SHP77 (cell line): ENCODE results near the gene ZBTB7B.
"Not testable (repeated sequence)": the region's sequence is repeated elsewhere in the genome, so short reads cannot be mapped to it uniquely, and the experiment has no call there.

Experiments used
- DNase-seq, 2 experiments: peaks; one replicate each; lab custom pipeline; 2025; lab: John Stamatoyannopoulos, UW

ZBTB7B gene

DNA sequence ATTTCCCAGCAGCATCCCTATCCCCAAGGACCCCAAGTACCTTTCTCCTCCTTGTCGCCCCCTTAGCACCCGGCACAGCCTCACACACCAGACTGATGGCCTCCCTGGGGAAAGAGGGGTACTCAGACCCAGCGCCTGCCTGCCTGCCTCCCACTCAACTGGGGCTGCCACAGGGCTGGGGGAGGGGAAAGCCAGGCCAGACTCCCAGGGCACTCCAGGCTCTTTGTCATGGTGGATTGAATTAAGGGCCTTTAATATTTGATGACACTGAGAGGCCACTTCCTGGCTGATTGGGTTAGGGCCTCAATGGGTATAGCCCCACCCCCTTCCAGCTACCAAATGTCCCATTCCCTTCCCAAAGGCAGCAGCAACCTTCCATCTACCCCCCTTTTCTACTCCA, 33.9 kb upstream of the ZBTB7B start:
- no peak for DNase-seq

DNA sequence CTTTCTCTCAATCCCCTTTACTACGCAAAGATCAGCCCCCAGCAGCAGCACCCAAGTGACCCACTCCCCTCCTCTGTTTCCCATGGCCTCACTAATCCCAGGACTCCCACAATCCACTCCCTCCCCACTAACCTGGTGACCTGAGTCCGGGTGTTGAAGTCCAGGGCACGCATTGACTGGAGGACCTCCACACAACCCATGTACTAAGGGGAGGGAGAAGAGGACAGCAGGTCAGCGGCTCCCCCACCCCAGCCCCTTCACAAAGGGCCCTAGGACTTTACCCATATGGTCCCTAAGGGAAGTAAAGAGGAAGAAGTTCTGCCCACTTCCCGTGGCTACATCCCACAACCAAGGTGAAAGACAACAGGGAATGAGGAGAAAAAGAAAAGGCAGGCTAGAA, 33.4 kb upstream of the ZBTB7B start:
- DNase-seq: no peak

DNA sequence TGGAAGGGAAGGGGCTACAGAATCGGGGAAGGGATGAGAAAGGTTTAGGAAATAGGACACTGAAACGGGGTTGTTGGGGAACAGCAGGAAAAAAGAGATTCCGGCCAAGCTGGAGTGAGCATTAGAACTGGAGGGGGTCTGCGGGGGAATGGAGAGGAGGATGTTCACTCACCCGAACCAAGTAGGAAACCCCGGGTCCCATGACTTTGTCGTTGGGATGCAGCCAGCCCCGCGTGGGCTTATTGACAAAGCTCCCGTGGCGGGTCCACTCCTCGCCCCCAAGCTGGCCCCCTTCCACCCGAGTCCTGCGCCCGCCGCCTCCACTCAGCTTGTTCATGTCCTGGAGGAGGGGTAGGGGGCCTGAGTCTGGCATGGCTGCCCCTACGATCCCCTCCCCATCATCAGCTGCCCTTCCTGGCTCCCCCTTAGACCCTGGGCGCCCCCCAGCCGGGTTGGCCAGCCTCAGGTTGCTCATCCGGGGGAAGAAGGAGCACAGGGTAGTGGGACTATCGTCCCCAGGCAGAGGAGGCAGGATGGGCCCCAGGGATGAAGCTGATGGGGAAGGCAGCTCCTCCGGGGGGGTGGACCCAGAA, 32.6 kb upstream of the ZBTB7B start:
- DNase-seq: no peak

DNA sequence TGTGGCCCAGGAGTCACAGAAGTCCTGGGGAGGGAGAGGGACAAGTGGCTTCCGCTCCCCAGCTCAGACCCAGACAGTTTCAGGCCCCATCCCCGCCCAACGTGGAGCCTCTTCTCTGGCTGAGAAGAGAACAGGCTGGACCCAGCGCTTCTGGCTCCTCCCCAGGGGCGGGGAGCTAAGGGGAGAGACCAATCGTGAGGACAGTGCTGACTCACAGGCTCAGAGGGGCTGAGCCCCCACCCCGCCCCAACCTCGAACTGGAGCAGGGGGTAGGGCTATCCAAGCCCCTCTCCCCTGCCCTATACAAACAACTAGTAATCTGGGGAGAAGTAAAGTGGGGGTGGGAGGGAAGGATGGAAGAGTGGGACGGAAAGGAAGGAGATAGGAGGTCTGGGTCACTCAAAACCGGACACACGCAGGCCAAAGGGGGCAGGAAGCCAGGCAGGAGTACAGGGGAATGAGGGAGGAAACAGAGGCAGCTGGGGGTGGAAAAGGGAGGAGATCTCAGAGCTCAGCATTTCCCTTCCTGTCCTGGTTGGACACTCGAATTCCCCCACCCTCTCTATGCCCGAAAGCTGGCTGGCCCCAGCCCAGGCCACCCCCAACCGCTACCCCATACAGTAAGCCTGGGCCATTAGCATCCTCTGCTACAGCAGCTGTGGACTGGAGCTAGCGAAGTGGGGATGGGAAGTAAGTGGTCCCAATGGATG, 31.8 kb upstream of the ZBTB7B start, which contains the start of gene SHC1:
Gene SHC1, minus strand, starts transcription at position 117 of the 710 bp plus-strand sequence. CDS start 221 bp downstream, outside the sequence.
- DNase-seq: peak; percentile 96 to 97

DNA sequence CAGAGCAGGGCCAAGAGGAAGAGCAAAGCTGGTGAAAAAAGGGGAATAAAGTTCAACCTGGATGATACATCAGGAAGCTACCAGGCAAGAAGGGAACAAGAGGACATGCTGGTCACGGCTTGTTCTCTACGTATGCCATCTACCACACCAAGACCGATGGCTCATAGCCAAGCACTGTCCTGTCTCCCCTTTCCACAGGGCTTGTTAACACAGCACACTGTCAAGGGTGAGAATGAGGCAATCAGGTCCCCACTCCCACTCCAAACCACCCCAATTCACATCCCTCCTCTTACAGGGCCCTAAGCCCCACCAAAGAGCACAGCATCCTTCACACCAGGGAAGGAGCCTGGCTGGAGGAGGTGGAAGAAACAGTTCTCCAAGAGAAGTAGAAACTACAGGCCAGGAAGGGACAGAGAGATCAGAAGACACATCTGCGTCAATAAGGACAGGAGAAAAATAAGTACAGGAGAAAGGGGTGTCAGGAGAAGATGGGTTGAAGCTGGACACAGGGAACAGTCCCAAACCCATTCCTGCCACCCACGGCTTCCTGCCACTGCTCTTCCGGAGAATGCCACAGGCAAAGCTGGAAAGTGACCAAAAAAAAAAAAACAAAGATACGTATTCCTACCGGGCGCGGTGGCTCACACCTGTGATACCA, 31.1 kb upstream of the ZBTB7B start:
- DNase-seq: peak; percentile 70 to 75

DNA sequence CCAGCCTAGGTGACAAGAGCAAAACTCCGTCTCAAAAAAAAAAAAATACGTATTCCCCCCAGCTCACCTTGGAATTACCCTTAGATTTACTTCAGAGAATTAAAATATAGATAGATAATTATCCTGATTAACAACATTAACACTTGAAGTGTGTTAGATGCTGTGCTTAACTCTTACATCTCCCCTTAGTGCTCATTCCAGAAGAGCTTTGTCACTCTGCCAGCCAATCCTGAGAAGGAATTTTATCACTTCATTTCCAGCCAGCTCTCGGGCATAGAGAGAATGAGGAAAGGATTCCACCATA, 30.4 kb upstream of the ZBTB7B start:
- no peak for DNase-seq

DNA sequence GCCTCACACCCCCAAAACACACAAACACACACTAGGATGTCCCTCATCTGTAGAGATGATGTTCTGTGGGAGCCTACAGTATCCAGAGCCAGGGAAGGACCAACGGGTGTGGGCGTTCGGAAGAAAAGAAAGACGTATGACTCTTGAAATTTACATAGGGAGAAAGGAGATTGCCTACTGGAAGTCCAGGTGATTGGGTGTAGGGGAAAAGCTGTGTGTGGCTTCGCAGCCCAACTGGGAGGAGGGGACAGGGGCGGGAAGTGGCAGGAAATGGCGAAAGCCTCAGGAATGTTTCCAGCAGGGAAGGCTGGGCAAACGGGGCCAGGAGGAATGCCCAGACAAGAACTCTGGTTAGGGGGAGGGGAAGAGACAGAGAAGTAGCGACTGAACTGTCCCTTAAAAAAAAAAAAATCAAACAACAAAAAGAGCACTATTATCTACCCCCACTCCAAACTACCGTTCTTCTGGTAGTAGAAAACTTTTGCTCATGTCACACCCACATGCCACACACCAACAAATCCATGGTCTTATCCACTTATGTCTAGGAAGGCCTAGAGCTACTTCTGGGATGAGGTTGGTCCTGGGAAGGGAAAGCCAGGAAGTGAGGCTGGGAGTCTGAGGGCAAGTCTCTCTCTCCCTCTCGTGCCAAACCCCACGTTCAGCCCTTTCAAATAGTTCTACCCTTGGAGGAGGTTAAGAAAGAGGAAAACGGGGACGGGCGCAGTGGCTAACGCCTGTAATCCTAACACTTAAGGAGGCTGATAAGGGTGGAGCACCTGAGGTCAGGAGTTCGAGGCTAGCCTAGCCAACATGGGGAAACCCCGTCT, 29.9 kb upstream of the ZBTB7B start:
- DNase-seq: peak; percentile 32 to 74

DNA sequence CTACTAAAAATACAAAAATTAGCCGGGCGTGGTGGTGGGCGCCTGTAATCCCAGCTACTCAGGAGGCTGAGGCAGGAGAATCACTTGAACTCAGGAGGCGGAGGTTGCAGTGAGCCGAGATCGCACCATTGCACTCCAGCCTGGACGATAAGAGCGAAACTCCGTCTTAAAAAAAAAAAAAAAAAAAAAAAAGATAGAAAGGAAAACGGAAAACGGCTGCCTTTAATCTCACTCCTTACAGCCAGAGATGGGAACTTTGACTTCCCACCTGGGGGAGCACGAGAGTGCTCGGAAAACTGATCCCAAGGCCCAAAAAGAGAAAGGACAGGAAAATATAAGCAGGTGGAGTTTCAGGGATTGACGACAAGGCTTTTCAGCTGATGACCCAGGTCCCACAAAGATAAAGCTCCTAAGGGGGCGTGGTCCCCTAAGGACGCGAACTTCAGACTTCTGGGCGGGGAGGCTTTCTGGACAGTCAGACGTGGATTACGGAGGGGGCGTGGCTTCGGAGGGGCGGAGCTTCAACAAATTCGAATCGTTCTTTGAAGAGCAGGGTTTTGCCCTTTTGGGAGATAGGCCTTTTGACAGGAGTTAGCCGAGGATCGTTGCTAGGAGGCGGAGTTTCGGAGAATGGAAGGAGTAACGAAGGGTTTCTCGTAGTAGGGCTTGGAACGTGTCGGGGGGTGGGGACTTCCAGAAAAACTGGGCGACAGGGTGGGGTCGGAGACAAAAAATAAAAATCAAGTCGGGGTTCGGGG, 29.1 kb upstream of the ZBTB7B start:
- peak; percentile 95 to 99 for DNase-seq

DNA sequence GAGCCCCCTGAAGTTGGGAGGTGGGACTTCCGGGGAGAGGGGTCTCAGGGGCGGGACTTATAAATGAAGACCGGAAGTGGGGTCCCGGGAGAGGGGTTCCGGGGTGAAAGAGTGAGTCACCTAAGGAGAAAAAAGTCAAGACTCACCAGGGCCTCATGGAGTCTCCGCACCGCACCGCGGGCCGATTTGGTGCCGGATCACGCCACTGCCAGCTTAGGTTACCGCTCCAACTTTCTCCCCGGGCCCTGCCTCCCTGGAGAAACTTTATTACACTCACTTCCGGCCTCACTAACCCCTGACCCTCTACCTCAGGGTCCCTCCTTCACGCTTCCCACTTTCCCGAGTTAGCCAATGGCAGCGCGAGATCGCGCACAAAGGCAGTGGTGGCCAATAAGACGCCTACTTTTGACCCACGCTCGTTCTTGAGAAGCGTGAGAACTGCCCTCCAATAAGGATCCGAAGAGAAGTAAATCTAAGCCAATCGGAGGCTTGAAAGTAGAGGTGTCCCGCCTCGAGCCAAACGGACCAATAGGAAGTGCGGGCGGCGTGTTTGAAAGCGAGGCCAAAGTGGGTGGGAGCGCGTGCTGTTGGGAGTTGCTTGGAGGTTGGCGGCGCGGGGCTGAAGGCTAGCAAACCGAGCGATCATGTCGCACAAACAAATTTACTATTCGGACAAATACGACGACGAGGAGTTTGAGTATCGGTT, 28.3 kb upstream of the ZBTB7B start, which contains the start of gene CKS1B:
Gene CKS1B, plus strand, starts transcription at position 580 of the 706 bp plus-strand sequence. Its CDS starts 65 bp downstream, at position 645.
- DNase-seq: peak; percentile 100

DNA sequence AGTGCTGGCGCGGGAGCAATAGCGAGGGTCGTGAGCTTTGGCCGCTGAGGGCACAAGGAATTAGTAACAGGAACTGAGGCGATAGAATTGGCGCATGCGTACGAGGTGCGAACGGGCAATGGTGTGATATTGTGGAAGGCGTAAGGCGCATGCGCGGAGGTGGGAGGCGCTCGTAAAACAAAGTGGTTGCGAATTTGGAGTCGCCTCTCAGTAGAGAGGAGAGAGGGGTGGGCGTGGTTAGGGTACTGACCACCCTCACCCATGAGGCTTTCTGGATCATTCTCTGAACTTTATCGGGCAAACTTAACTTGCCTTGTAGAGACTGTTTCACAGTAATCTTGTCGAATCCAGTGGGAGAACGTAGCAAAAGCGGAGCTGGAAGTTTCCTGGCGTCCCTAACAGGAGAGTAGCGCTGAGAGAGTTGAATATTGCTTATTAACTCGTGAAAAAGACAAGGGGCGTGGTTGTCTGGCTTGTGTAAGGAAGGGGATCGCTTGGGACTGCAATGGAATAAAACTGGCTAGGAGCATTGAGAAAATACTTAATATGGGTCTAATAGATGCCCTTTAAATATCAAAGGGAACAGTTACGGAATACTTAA, 27.7 kb upstream of the ZBTB7B start:
- peak; percentile 99 for DNase-seq

DNA sequence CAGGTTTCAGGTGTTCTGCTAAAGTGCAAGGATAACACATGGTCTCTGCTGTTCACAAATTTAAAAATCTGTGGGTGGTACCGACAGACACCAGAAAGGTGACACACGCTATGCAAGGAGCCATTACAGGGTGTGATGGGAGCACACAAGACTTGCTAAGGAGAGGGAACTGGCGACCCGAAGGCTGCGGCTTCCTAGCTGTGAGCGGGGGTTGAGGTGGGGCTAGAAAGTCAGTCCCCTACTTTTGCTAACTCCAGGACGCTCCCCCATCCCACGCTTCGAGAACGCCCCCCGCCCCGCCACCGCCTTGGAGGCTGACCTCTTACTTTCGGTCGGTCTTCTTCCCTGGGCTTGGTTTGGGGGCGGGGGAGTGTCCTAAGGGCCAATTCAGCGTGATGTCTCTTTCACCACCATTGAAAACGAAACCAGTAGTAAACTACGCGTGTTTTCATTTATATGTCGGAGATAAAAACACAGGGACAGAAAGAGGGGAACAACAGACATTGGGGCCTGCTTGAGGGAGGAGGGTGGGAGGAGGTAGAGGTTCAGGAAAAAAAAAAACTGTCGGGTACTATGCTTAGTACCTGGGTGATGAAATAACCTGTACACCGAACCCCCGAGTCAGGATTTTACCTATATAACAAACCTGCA, 27.1 kb upstream of the ZBTB7B start:
- peak in 1 of 2 experiments; percentile 44 for DNase-seq

DNA sequence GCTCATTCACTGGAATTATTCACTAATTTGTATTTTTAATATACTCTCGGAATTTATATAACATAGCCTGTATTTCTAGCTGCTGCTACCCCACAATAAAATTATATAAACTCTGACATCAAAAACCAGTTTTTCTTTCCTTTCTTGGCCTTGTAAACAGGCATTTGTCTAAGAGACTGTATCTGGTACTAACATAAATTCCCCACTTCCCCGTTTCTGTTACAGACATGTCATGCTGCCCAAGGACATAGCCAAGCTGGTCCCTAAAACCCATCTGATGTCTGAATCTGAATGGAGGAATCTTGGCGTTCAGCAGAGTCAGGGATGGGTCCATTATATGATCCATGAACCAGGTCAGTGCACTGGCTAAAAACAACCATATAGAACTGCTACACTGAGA, 24.8 kb upstream of the ZBTB7B start:
- not testable (repeated sequence) for DNase-seq

DNA sequence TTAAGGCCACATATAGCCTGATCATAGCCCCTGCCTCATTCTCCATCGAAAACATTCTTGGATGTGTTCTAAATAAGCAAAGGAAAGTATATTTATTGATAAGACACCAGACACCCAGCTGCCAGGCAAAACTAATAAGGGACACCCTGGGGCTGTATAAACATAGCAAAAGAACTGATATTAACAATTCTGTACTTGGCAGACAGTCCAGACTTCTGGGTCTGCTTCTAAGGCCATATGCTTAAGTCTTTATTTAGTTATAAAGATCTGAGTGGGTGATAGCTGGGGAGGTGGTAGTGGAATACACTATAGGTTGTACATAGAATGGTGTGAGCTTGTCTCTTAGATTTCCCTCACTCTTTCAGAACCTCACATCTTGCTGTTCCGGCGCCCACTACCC, 24.2 kb upstream of the ZBTB7B start:
- DNase-seq: no peak

DNA sequence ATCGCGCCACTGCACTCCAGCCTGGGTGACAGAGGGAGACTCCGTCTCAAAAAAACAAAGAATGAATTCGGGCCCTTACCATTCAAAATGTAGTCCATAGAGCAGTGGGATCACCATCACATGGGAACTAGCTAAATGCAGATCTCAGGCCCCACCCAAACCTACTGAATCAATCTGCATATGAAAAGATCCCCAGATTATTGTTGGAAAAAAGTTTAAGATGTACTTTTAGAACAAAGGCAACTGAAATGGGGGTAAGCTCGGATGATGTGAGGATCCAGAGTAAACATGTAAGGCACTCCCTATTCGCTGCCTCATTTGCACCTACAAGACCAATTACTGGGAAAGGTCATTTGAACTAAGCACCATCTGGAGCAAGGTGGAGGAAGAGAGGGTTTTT, 20.3 kb upstream of the ZBTB7B start:
- DNase-seq: peak in 1 of 2 experiments; percentile 44

DNA sequence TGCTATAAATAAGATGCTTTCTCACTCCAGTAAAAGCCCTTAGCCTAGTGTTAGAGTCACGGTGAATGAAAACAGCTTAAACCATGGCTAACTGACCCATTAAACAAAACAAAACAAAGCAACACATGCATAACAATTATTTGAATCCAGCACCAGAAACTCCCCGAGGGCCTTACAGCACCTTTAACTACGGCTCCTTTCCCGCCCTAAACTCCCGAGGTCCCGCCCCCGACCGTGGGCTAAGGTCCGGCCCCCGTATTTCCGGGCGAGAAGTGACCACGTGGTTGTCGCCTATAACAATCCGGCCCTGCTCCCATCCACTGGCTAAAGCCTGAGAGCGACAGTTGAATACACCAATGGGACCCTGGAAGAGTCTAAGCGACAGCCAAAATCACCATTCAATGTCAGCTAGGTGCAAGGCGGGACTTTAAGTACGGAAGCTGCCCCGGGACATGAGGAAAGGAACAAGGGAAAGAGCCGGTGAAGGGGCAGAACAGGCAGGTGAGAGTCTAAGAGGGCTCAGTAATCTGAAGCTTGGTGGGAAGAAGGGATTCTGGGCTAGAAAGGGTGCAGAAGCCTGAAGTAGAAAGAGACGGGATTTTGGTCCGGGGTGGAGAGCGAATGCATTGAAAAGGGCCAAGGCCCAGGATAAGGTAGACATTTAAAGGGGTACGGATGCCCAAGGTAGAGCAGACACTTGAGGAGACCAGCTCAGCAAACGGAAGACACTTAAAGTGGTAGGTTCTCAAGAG, 19.5 kb upstream of the ZBTB7B start, which contains the start of gene FLAD1:
Gene FLAD1, plus strand, starts transcription at position 448 of the 752 bp plus-strand sequence. CDS start 351 bp downstream, outside the sequence.
- peak; percentile 100 for DNase-seq

DNA sequence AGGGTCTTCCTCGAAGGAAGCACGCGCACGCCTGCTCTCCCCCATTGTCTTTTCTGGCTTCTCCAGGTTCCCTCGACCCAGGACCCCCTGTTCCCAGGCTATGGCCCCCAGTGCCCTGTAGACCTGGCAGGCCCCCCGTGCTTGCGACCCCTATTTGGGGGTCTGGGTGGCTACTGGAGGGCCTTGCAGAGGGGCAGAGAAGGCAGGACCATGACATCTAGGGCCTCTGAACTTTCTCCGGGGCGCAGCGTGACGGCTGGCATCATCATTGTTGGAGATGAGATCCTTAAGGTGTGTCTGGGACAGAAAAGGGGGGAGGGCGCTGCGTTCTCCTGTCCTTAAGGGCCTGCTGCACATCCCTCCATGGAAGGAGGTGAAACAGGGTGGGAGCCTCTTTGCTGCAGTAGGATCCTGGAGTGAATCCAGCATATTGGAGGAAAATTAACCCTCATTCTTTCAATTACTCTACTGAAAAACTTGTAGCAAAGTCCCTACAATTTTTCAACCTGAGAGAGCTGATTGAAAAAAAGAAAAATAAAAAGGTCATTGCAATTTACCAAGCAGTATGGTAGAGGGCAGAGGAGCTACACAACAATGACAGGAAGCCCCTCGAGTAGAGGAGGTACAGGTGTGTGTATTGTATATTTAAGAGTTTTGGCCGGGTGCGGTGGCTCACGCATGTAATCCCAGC, 18.7 kb upstream of the ZBTB7B start:
- DNase-seq: peak in 1 of 2 experiments; percentile 21

DNA sequence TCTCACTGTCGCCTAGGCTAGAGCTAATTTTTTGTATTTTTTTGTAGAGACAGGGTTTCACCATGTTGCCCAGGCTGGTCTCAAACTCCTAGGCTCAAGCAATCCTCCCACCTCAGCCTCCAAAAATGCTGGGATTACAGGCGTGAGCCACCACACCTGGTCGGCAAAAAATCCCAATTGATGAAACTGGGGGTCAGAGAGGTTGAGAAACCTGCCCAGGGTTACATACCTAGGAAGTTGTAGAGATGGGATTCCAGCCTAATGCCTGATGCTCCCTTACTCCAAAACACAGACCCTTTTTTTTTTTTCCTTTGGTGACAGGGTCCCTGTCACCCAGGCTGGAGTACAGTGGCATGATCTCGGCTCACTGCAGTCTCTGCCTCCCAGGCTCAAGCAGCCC, 15.9 kb upstream of the ZBTB7B start:
- DNase-seq: not testable (repeated sequence)

DNA sequence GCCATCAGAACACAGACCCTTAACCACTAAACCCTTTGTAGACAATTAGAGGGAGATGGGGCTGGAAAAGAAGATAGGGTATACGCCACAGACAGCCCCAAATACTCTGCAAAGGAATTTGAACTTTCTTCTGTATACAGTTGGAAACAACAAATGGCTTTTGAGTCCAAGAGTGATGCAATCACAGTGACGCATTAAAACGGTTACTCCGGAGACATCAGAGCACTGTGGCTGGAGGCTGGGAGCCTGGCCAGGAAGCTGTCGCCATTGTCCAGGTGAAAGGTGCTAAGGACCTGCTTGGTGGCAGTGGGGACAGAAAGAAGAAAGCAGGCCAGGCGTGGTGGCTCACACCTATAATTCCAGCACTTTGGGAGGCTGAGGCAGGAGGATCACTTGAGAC, 15.3 kb upstream of the ZBTB7B start:
- no peak for DNase-seq
